ENCODE measurements around the gene DLGAP1. TPM values are rescaled to one million over a fixed set of nuclear protein-coding genes. Genes with fewer than 3 reads are reported as not detected.

The DLGAP1 gene
- total RNA-seq, 1 donor from 2014 or later = 3.2 TPM

DNA sequence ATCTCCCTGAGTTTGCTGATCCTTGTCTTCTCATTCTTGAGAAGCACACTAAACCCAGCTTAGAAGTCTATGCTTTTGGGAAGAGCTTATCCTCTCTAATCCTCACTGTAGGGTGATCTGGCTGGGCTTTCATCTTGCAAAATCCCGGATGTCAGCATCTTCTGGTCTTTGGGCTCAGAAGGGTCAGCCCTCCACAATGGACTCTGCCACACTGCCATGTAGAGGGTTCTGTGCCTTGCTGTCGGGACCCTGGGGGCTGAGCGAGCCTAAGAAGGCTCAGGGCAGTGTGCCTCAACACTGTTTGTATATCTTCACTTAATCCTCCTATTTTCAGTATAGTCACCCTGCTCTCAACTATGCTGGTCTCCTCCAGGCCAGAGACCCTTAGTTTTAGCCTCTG lies 902.8 kb downstream of the DLGAP1 start:
- no peaks in the 10 kb centered on the region for H3K4me1 ChIP-seq
- H3K9me3 ChIP-seq = no peaks in the 10 kb centered on the region
- DNase-seq (ENCODE audit: extremely low spot score in 2 of 2) = no peak
- H3K4me3 ChIP-seq = no peak overlapping the region
- H3K27ac ChIP-seq = no peak overlapping the region
- TF ChIP-seq, protein P1, sequence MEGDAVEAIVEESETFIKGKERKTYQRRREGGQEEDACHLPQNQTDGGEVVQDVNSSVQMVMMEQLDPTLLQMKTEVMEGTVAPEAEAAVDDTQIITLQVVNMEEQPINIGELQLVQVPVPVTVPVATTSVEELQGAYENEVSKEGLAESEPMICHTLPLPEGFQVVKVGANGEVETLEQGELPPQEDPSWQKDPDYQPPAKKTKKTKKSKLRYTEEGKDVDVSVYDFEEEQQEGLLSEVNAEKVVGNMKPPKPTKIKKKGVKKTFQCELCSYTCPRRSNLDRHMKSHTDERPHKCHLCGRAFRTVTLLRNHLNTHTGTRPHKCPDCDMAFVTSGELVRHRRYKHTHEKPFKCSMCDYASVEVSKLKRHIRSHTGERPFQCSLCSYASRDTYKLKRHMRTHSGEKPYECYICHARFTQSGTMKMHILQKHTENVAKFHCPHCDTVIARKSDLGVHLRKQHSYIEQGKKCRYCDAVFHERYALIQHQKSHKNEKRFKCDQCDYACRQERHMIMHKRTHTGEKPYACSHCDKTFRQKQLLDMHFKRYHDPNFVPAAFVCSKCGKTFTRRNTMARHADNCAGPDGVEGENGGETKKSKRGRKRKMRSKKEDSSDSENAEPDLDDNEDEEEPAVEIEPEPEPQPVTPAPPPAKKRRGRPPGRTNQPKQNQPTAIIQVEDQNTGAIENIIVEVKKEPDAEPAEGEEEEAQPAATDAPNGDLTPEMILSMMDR (IDR thresholded peaks at IDR 0.05) = no peak
- TF ChIP-seq POLR2A (IDR thresholded peaks at IDR 0.05) (no peak), POLR2AphosphoS5 (IDR thresholded peaks at IDR 0.05; ENCODE audit: insufficient read depth in 1 of 2, low read depth in 1 of 2) (no peak)
- H3K27me3 ChIP-seq = no peaks in the 10 kb centered on the region
- intact Hi-C loops (cut with DNase I) = no loop called here
- no peaks in the 10 kb centered on the region for H3K36me3 ChIP-seq

DNA sequence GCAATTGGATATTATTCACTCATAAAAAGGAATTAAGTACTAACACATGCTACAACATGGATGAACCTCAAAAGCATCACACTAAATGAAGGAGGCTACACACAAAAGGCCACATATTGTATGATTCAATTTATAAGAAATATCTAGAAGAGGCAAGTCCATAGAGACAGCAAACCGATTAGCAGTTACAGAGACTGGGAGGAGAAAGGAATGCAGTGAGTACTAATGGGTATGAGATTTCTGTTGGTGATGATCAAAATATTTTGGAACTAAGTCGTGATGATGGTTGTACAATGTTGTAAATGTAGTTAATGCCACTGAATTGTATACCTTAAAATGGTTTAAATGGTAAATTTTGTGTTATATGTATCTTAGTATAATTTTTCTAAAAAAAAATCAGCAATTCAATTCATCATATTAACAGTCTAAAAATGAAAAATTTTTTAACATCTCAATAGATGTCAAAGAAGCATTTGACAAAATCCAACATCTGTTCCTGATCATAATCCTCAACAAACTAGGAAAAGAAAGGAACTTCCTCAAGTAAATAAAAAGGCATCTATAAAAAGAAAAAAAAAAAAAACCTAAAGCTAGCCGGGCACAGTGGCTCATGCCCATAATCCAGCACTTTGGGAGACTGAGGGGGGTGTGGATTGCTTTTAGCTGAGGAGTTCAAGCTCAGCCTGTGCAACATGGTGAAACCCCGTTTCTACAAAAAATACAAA lies 907.1 kb downstream of the DLGAP1 start:
- H3K27ac ChIP-seq = no peak overlapping the region
- no peaks in the 10 kb centered on the region for H3K4me1 ChIP-seq
- no peak for DNase-seq (ENCODE audit: extremely low spot score in 2 of 2)
- H3K9me3 ChIP-seq = no peaks in the 10 kb centered on the region
- H3K4me3 ChIP-seq = no peak overlapping the region
- TF ChIP-seq, protein P1 (IDR thresholded peaks at IDR 0.05) = no peak
- TF ChIP-seq POLR2AphosphoS5 (IDR thresholded peaks at IDR 0.05; ENCODE audit: insufficient read depth in 1 of 2, low read depth in 1 of 2) (no peak), POLR2A (IDR thresholded peaks at IDR 0.05) (no peak)
- H3K36me3 ChIP-seq = no peaks in the 10 kb centered on the region
- no peaks in the 10 kb centered on the region for H3K27me3 ChIP-seq
- intact Hi-C loops (cut with DNase I) = no loop called here

DNA sequence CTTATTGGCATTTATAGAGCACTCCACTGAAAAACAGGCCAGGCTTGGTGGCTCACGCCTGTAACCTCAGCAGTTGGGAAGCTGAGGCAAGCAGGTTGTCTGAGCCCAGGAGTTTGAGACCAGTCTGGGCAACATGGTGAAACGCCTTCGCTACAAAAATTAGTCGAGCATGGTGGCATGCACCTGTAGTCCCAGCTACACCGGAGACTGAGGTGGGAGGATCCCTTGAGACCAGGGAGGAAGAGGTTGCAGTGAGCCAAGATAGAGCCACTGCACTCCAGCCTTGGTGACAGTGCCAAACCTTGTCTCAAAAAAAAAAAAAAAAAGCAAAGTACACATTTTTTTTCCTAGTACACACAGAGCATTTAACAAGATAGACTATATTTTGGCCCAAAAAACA lies 909.0 kb downstream of the DLGAP1 start:
- intact Hi-C loops (cut with DNase I) = no loop called here
- DNase-seq (ENCODE audit: extremely low spot score in 2 of 2) = no peak
- Histone ChIP-seq H3K27me3 (no peaks in the 10 kb centered on the region), H3K4me3 (no peak overlapping the region), H3K9me3 (no peaks in the 10 kb centered on the region), H3K27ac (no peak overlapping the region), H3K36me3 (no peaks in the 10 kb centered on the region), H3K4me1 (no peaks in the 10 kb centered on the region)
- TF ChIP-seq, protein P1 (IDR thresholded peaks at IDR 0.05) = no peak
- TF ChIP-seq POLR2A (IDR thresholded peaks at IDR 0.05) (no peak), POLR2AphosphoS5 (IDR thresholded peaks at IDR 0.05; ENCODE audit: insufficient read depth in 1 of 2, low read depth in 1 of 2) (no peak)

DNA sequence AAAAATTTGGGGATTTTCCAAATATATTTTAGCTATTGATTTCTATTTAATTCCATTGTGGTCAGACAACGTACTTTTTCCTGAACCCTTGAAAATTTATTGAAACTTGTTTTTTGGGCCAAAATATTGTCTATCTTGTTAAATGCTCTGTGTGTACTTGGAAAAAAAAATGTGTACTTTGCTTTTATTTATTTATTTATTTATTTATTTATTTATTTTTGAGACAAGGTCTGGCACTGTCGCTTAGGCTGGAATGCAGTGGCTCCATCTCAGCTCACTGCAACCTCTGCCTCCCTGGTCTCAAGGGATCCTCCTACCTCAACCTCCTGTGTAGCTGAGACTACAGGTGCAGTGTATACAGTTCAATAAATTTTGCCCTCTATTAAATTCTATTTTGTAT lies 910.6 kb downstream of the DLGAP1 start:
- H3K9me3 ChIP-seq = no peaks in the 10 kb centered on the region
- intact Hi-C loops (cut with DNase I) = no loop called here
- TF ChIP-seq, protein P1 (IDR thresholded peaks at IDR 0.05) = no peak
- no peak for TF ChIP-seq POLR2A (IDR thresholded peaks at IDR 0.05)
- TF ChIP-seq POLR2AphosphoS5 (IDR thresholded peaks at IDR 0.05; ENCODE audit: insufficient read depth in 1 of 2, low read depth in 1 of 2) = no peak
- H3K4me3 ChIP-seq = no peak overlapping the region
- H3K36me3 ChIP-seq = no peaks in the 10 kb centered on the region
- no peak overlapping the region for H3K27ac ChIP-seq
- no peaks in the 10 kb centered on the region for H3K4me1 ChIP-seq
- no peaks in the 10 kb centered on the region for H3K27me3 ChIP-seq
- no peak for DNase-seq (ENCODE audit: extremely low spot score in 2 of 2)

DNA sequence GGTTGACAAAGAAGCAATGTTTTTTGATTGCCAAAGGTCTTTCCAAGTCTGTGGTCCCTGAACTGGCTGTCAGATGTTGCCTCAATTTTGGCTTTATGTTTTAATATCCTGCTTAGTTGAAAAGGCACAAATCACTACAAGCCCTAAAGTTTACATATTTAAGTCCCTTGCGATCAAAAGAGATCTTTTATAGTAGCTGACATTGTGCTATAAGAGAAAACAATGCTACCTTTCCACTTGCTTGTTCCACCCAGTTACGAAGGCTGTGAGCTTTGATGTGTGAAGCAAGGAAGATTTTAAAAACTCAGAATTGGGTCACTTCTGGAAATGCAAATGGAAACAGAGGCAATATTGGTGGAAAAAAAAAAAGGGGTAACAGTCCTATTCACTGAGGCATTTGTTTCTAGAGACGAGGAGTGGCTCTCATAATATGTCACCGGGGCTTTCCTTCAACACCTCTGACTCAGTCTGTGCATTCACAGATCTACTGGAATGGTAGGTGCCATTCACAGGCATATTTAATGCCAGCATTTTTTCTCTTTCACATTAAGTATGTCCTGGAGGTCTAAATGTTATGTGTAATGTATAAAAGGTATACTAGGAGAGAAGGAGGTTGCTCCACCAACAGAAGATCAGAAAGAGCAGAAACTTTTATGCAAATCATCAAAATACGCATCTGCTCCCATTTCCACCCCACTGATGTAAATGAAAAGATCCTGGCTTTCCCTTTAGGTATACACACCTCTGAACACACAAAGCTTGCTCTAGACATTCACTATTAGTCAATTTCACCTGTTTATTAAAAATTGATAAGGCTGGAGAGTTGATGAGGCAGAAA lies 913.3 kb downstream of the DLGAP1 start:
- no peak overlapping the region for H3K4me3 ChIP-seq
- H3K27me3 ChIP-seq = no peaks in the 10 kb centered on the region
- TF ChIP-seq POLR2AphosphoS5 (IDR thresholded peaks at IDR 0.05; ENCODE audit: insufficient read depth in 1 of 2, low read depth in 1 of 2) (no peak), POLR2A (IDR thresholded peaks at IDR 0.05) (no peak)
- TF ChIP-seq, protein P1 (IDR thresholded peaks at IDR 0.05) = no peak
- no peak for DNase-seq (ENCODE audit: extremely low spot score in 2 of 2)
- H3K4me1 ChIP-seq = no peaks in the 10 kb centered on the region
- no peaks in the 10 kb centered on the region for H3K9me3 ChIP-seq
- no peak overlapping the region for H3K27ac ChIP-seq
- H3K36me3 ChIP-seq = no peaks in the 10 kb centered on the region
- intact Hi-C loops (cut with DNase I) = no loop called here
